CD4-positive, CD25-positive, alpha-beta regulatory T cell (primary cell): ENCODE results near the gene PTTG1. TPM values are rescaled to one million over a fixed set of nuclear protein-coding genes. Genes with fewer than 3 reads are reported as not detected.

Experiments used
- ATAC-seq, 2 donors: fragments of 150-1000 bp; cut with Tn5 transposase; one replicate each; pipeline ENCODE4 v1.10.0; 2021; ENCODE audit warnings: low read depth in 2 of 2, moderate number of reproducible peaks in 2 of 2, moderate library complexity in 1 of 2
- DNase-seq, 3 donors: peaks; one replicate each; pipeline versions ENCODE4 v3.0.0 to v3.0.0-alpha.2; 2012 to 2022; ENCODE audit warnings: mixed read lengths in 1 of 3
- H3K27ac ChIP-seq: one replicate; pipeline ENCODE4 v1.7.0; 2013; ENCODE audit warnings: mild to moderate bottlenecking, low read length; ENCODE audit not compliant: insufficient read depth, poor library complexity, severe bottlenecking
- H3K27me3 ChIP-seq: one replicate; pipeline ENCODE4 v1.7.0; 2013; ENCODE audit warnings: low read length; ENCODE audit not compliant: control insufficient read depth, insufficient read depth
- H3K36me3 ChIP-seq: one replicate; pipeline ENCODE4 v1.7.0; 2013; ENCODE audit warnings: mild to moderate bottlenecking, low read length, moderate library complexity; ENCODE audit not compliant: control insufficient read depth, insufficient read depth
- H3K4me1 ChIP-seq: 2 replicates; pipeline ENCODE4 v1.7.0; 2013; ENCODE audit warnings: mild to moderate bottlenecking, low read length; ENCODE audit not compliant: insufficient read depth, control insufficient read depth, poor library complexity, severe bottlenecking
- H3K4me3 ChIP-seq: one replicate; pipeline ENCODE4 v1.7.0; 2013; ENCODE audit warnings: low read depth, mild to moderate bottlenecking, low read length, moderate library complexity
- H3K9me3 ChIP-seq, 2 experiments: 1 replicate in 1 of 2; 2 replicates in 1 of 2; pipeline ENCODE4 v1.7.0; 2013; ENCODE audit warnings: low read length in 2 of 2, mild to moderate bottlenecking in 1 of 2, moderate library complexity in 1 of 2; ENCODE audit not compliant: control insufficient read depth in 2 of 2
- H3K27ac Mint-ChIP-seq, 3 donors: one replicate each; pipeline ENCODE4 v1.8.0; 2020 to 2022; ENCODE audit warnings: mild to moderate bottlenecking in 3 of 3, mixed read lengths in 3 of 3, moderate library complexity in 2 of 3
- H3K27me3 Mint-ChIP-seq: one replicate; pipeline ENCODE4 v1.8.0; 2022; ENCODE audit warnings: mild to moderate bottlenecking, mixed read lengths
- H3K36me3 Mint-ChIP-seq: one replicate; pipeline ENCODE4 v1.8.0; 2020; ENCODE audit warnings: mixed read lengths
- H3K4me1 Mint-ChIP-seq, 4 donors: one replicate each; pipeline ENCODE4 v1.8.0; 2020 to 2022; ENCODE audit warnings: mixed read lengths in 4 of 4, mild to moderate bottlenecking in 1 of 4
- H3K4me3 Mint-ChIP-seq, 4 donors: one replicate each; pipeline ENCODE4 v1.8.0; 2020 to 2022; ENCODE audit warnings: mild to moderate bottlenecking in 4 of 4, mixed read lengths in 4 of 4, moderate library complexity in 3 of 4
- H3K9me3 Mint-ChIP-seq, 7 donors: one replicate each; pipeline ENCODE4 v1.8.0; 2020 to 2022; ENCODE audit warnings: mixed read lengths in 7 of 7, mild to moderate bottlenecking in 3 of 7, moderate library complexity in 2 of 7
- polyA plus RNA-seq, 4 donors: library from polyadenylated mRNA; unstranded; fragments of 300-500 nt; fragmentation: Illumina TruSeq; gene quantifications; one replicate each; pipeline ENCODE4 v1.2.3, GENCODE V29; 2021
- total RNA-seq: library from RNA; stranded (reverse); gene quantifications from one replicate; pipeline ENCODE4 v1.2.3, GENCODE V29; 2022

The PTTG1 gene
- total and polyA plus RNA-seq, 5 donors from 2014 or later = 44.5 to 148 (median 100) TPM

GRCh38 chr5:160448886-160449285 is 27.2 kb downstream of the PTTG1 start:
- Mint-ChIP-seq H3K27ac (peak overlapping the region in 1 of 3 donors; percentile 17), H3K4me3 (no peak overlapping the region), H3K36me3 (no peaks in the 10 kb centered on the region), H3K27me3 (no peaks in the 10 kb centered on the region), H3K9me3 (peaks cover 0 to 9% (median 0%) of the 10 kb centered on the region in 7 donors), H3K4me1 (peaks cover 26 to 60% (median 37%) of the 10 kb centered on the region in 4 donors)
- DNase-seq (no peak), ATAC-seq (no peak)
- H3K4me3 ChIP-seq = no peak overlapping the region
- H3K4me1 ChIP-seq = peaks cover 18% of the 10 kb centered on the region
- no peaks in the 10 kb centered on the region for H3K9me3 ChIP-seq
- no peaks in the 10 kb centered on the region for H3K36me3 ChIP-seq
- H3K27me3 ChIP-seq = no peaks in the 10 kb centered on the region
- H3K27ac ChIP-seq = no peak overlapping the region

GRCh38 chr5:160449458-160449857 is 27.8 kb downstream of the PTTG1 start:
- H3K4me1 Mint-ChIP-seq = peaks cover 26 to 59% (median 35%) of the 10 kb centered on the region in 4 donors
- H3K9me3 Mint-ChIP-seq = peaks cover 0 to 9% (median 0%) of the 10 kb centered on the region in 7 donors
- no peak overlapping the region for H3K4me3 Mint-ChIP-seq
- ATAC-seq (no peak), DNase-seq (no peak)
- no peaks in the 10 kb centered on the region for H3K36me3 Mint-ChIP-seq
- H3K9me3 ChIP-seq = no peaks in the 10 kb centered on the region
- peaks cover 18% of the 10 kb centered on the region for H3K4me1 ChIP-seq
- no peaks in the 10 kb centered on the region for H3K27me3 Mint-ChIP-seq
- no peaks in the 10 kb centered on the region for H3K27me3 ChIP-seq
- no peaks in the 10 kb centered on the region for H3K36me3 ChIP-seq
- H3K27ac ChIP-seq = no peak overlapping the region
- no peak overlapping the region for H3K4me3 ChIP-seq
- H3K27ac Mint-ChIP-seq = peak overlapping the region in 2 of 3 donors; percentile 23 to 88

- Histone ChIP-seq H3K9me3 (no peaks in the 10 kb centered on the region), H3K27me3 (no peaks in the 10 kb centered on the region), H3K27ac (peak overlapping the region; percentile 36), H3K4me3 (peak overlapping the region; percentile 71), H3K4me1 (peaks cover 18% of the 10 kb centered on the region), H3K36me3 (no peaks in the 10 kb centered on the region)
- H3K27ac Mint-ChIP-seq = peak overlapping the region; percentile 72 to 88 (median 79)
- no peaks in the 10 kb centered on the region for H3K36me3 Mint-ChIP-seq
- H3K4me1 Mint-ChIP-seq = peaks cover 25 to 54% (median 33%) of the 10 kb centered on the region in 4 donors
- peaks cover 0 to 4% (median 0%) of the 10 kb centered on the region in 7 donors for H3K9me3 Mint-ChIP-seq
- no peaks in the 10 kb centered on the region for H3K27me3 Mint-ChIP-seq
- H3K4me3 Mint-ChIP-seq = peak overlapping the region; percentile 36 to 74 (median 46)
- peak; percentile 31 to 59 for ATAC-seq
- DNase-seq = peak in 1 of 3 donors; percentile 68
These were observed 28.7 kb downstream of the PTTG1 start for GRCh38 chr5:160450164-160450932.

- ATAC-seq = peak in 1 of 2 donors; percentile 20
- H3K27ac ChIP-seq = peak overlapping the region; percentile 36
- Mint-ChIP-seq H3K27ac (peak overlapping the region; percentile 74 to 86 (median 75)), H3K27me3 (no peaks in the 10 kb centered on the region), H3K9me3 (peaks cover 0 to 3% (median 0%) of the 10 kb centered on the region in 7 donors), H3K36me3 (no peaks in the 10 kb centered on the region), H3K4me1 (peaks cover 23 to 55% (median 33%) of the 10 kb centered on the region in 4 donors), H3K4me3 (peak overlapping the region in 2 of 4 donors; percentile 17 to 58)
- peaks cover 18% of the 10 kb centered on the region for H3K4me1 ChIP-seq
- no peaks in the 10 kb centered on the region for H3K36me3 ChIP-seq
- H3K27me3 ChIP-seq = no peaks in the 10 kb centered on the region
- no peak for DNase-seq
- H3K9me3 ChIP-seq = no peaks in the 10 kb centered on the region
- peak overlapping the region; percentile 71 for H3K4me3 ChIP-seq
These were observed 29.6 kb downstream of the PTTG1 start for GRCh38 chr5:160451281-160451680.

GRCh38 chr5:160452036-160452435 is 30.4 kb downstream of the PTTG1 start:
- no peak overlapping the region for H3K4me3 Mint-ChIP-seq

GRCh38 chr5:160452795-160453194 is 31.1 kb downstream of the PTTG1 start:
- no peaks in the 10 kb centered on the region for H3K36me3 ChIP-seq
- H3K9me3 Mint-ChIP-seq = peaks cover 0 to under 1% (median 0%) of the 10 kb centered on the region in 7 donors

More at GRCh38 chr5:160452036-160452435, 30.4 kb downstream of the PTTG1 start:
- H3K4me1 Mint-ChIP-seq = peaks cover 23 to 60% (median 37%) of the 10 kb centered on the region in 4 donors
- H3K9me3 Mint-ChIP-seq = peaks cover 0 to 3% (median 0%) of the 10 kb centered on the region in 7 donors
- no peak for DNase-seq
- Histone ChIP-seq H3K4me3 (no peak overlapping the region), H3K36me3 (no peaks in the 10 kb centered on the region), H3K9me3 (no peaks in the 10 kb centered on the region), H3K27ac (no peak overlapping the region), H3K4me1 (peaks cover 18% of the 10 kb centered on the region), H3K27me3 (no peaks in the 10 kb centered on the region)
- H3K36me3 Mint-ChIP-seq = no peaks in the 10 kb centered on the region
- no peaks in the 10 kb centered on the region for H3K27me3 Mint-ChIP-seq
- no peak for ATAC-seq
- peak overlapping the region; percentile 38 to 86 (median 62) for H3K27ac Mint-ChIP-seq

GRCh38 chr5:160453751-160454150 is 32.1 kb downstream of the PTTG1 start:
- Mint-ChIP-seq H3K4me1 (peaks cover 23 to 61% (median 37%) of the 10 kb centered on the region in 4 donors), H3K27me3 (no peaks in the 10 kb centered on the region), H3K9me3 (no peaks in the 10 kb centered on the region), H3K36me3 (no peaks in the 10 kb centered on the region), H3K4me3 (no peak overlapping the region), H3K27ac (no peak overlapping the region)
- H3K27me3 ChIP-seq = no peaks in the 10 kb centered on the region
- H3K27ac ChIP-seq = no peak overlapping the region
- peaks cover 18% of the 10 kb centered on the region for H3K4me1 ChIP-seq
- no peak for DNase-seq
- H3K36me3 ChIP-seq = no peaks in the 10 kb centered on the region
- no peak overlapping the region for H3K4me3 ChIP-seq
- no peak for ATAC-seq
- no peaks in the 10 kb centered on the region for H3K9me3 ChIP-seq

More at GRCh38 chr5:160452795-160453194, 31.1 kb downstream of the PTTG1 start:
- no peaks in the 10 kb centered on the region for H3K9me3 ChIP-seq
- no peak for ATAC-seq
- Mint-ChIP-seq H3K36me3 (no peaks in the 10 kb centered on the region), H3K4me1 (peaks cover 23 to 60% (median 36%) of the 10 kb centered on the region in 4 donors), H3K27me3 (no peaks in the 10 kb centered on the region), H3K4me3 (no peak overlapping the region), H3K27ac (peak overlapping the region in 2 of 3 donors; percentile 62 to 80)
- no peak overlapping the region for H3K27ac ChIP-seq
- H3K4me3 ChIP-seq = no peak overlapping the region
- no peaks in the 10 kb centered on the region for H3K27me3 ChIP-seq
- no peak for DNase-seq
- H3K4me1 ChIP-seq = peaks cover 18% of the 10 kb centered on the region
